ENCODE measurements around the gene KIF5C.

- no peak for TF ChIP-seq CTCF (IDR thresholded peaks at IDR 0.05)
- TF ChIP-seq POLR2AphosphoS5 (IDR thresholded peaks at IDR 0.05) = no peak
- TF ChIP-seq POLR2A (IDR thresholded peaks at IDR 0.05) = no peak
Measured at GRCh38 chr2:149000158-149000938, 125.3 kb downstream of the KIF5C start.

Data from stomach (tissue), 4 donors.